HG03520 (cell line): ENCODE results near the gene SYNE1.
"Not testable (repeated sequence)": the region's sequence is repeated elsewhere in the genome, so short reads cannot be mapped to it uniquely, and the experiment has no call there.

Source experiments
- ATAC-seq: cut with Tn5 transposase; IDR thresholded peaks from one replicate; pipeline ENCODE4 v1.9.1; 2021; ENCODE audit warnings: mild to moderate bottlenecking, moderate library complexity; ENCODE audit not compliant: unreplicated experiment

Gene SYNE1

DNA sequence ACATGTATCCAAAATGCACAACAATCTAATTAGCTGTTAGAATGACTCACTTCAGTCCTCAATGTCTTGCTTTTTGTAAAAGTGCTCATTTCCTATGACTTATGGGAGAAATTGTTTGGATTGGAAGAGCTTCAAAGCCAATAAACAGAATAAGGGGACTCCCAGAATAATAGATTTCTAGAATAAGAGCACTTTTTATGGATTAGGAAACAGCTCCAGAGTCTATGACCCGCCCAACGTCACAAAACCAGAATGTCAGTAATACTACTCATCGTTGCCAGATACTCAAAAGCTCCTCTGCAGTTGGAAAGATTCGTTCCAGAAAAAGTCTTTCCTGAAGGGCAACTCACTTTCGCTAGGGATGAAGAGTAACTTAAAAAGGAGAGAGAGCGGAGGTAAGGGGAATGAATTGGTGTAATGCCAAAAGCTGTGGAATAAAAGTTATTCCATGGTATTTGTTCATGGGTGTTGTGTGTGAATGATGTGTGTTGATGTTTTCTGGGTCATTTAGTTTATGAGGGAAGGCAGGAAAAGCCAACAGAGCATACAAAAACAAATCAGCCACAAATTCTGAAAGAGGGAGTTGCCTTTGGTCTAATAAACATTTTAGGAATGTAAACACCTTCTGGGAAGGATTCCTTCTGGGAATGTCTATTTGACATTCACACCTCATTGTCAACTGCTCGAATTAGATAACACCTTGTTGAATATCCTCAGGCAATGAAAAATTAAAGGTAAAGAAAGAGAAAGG lies 64.6 kb downstream of the SYNE1 start:
- ATAC-seq = no peak

DNA sequence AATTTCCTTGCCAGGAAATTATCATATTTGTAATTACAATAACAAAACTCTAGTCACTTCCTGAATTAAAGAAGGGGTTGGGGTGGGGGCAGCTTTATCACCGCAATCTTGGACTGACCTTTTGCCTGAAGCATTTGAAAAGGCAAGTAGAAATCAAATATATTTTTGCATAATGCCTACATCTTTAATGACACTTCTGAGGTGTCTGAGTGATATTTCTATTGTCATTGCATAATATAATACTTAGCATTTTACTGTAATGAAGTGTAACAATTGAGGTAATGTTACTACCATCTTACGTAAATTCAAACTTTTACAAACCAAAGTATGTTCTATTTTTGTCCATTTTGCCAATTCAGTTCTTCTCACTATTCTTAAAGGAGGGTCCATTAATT lies 65.2 kb downstream of the SYNE1 start:
- ATAC-seq = no peak

GRCh38 chr6:152571089-152571488 lies 66.1 kb downstream of the SYNE1 start:
- no peak for ATAC-seq

DNA sequence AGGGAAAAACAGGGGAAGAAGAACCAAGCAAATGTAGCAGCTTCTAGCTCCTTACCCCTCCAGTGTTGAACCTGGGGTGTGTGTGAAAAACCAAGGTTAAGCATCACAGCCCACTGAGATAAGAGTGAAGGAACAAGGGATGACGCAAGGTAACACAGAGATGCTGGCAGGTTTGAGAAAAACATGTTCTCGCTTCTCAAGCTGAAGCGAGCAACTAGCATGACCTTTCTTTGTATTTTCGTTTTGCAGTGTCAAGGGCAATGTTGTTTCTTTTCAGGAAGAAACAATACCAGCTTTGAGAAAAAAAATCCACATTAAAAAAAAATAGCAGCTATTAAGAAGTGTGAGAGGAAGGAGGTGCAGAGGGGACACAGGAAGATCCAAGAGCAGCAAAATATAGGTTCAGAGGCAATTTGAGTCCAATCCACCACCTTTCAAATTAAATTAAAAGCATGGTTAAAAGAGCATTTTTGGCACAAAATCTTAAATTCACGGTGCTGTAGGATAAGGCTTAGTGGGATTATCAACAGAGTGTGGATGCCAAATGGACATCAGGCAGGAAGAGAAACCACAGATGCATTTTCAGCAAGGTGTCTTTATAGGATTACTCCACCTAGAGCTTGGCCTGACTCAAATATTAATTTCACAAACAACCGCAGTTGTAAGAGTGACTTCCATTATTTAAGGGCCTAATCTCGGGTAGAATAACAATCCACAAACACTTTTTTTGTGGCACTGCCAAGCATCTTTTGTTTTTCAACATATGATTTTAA lies 70.9 kb downstream of the SYNE1 start:
- ATAC-seq = no peak

GRCh38 chr6:152563177-152563576 lies 74.0 kb downstream of the SYNE1 start:
- ATAC-seq = no peak

DNA sequence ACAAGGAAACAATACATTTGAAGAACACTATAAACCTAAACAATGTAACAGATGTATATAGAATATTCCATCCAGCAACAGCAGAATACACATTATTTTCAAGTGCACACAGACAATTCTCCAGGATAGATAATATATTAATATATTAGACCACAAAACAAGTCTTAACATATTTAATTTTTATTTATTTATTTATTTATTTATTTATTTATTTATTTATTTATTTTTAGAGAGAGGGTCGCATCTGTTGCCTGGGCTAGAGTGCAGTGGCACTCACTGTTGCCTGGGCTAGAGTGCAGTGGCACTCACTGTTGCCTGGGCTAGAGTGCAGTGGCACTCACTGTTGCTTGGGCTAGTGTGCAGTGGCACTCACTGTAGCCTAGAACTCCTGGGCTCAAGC lies 78.4 kb downstream of the SYNE1 start:
- not testable (repeated sequence) for ATAC-seq

GRCh38 chr6:152557502-152557901 lies 79.7 kb downstream of the SYNE1 start:
- ATAC-seq = no peak

- ATAC-seq = no peak
Measured at GRCh38 chr6:152554851-152555250, 82.3 kb downstream of the SYNE1 start.

GRCh38 chr6:152552616-152553209 lies 84.4 kb downstream of the SYNE1 start:
- peak; percentile 91 for ATAC-seq

- ATAC-seq = no peak
Measured at GRCh38 chr6:152543519-152543918, 93.6 kb downstream of the SYNE1 start.

DNA sequence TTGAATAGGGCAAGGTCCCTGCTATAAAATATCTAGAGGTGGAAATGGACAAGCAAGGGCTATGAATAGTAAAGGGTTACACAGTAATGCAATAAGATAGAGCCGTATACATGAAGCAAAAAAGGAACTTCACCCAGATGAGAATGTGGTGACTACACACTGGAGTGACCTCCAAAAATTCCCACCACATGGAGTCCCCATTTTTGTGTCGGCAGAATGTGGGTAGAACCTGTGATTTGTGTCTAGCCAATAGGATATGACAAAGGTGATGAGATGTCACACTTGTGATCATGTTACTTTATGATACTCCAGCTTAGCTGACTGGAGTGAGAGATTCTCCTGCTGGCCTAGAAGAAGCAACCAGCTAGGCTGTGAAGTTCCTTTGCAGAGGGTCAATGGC lies 96.8 kb downstream of the SYNE1 start:
- ATAC-seq = no peak

GRCh38 chr6:152534541-152534940 lies 102.6 kb downstream of the SYNE1 start:
- ATAC-seq = no peak

GRCh38 chr6:152532556-152533422 lies 104.4 kb downstream of the SYNE1 start:
- ATAC-seq = no peak

- ATAC-seq = no peak
Measured at GRCh38 chr6:152531659-152532058, 105.5 kb downstream of the SYNE1 start.

DNA sequence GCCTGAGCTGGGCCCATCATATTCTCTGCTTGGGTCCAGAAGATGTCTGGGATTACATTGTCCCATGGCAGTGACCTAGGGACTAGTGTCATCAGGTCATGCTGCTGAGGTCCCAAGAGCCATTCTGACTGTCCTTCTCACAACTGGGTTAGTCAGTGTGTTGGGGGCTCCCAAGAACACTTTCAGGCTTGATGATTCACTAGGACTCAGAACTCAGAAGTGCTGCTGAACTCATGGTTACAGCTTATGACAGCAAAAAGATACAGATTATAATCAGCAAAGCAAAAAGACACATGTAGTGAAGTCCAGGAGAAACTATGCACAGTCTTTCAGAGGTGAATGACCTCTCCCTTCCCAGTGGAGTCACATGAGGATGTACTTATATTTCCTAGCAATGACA lies 107.8 kb downstream of the SYNE1 start:
- ATAC-seq = no peak

DNA sequence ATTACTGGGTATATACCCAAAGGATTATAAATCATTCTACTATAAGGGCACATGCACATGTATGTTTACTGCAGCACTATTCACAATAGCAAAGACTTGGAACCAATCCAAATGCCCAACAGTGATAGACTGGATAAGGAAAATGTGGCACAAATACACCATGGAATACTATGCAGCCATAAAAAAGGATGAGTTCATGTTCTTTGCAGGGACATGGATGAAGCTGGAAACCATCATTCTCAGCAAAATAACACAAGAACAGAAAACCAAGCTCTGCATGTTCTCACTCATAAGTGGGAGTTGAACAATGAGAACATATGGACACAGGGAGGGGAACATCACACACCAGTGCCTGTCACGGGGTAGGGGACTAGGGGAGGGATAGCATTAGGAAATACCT lies 123.0 kb downstream of the SYNE1 start:
- ATAC-seq = not testable (repeated sequence)

DNA sequence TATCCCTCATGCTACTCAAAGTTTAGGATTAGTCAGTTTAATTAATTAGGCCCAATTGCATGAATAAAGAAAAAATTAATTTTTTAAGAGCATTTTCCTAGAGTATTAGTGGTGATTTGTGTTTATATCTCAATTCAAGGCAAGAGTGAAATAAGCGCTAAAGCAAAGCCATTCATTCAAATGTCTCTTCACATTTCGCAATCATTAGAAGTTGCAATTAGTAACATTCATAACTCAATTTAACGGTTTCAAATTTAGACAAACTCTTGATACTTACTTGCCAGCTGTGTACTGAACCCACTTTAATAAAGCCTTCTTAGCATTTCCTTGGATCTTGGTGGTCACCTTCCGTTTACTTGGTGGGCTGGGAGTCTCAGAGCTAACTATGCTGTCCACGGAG lies 127.2 kb downstream of the SYNE1 start:
- ATAC-seq = no peak

DNA sequence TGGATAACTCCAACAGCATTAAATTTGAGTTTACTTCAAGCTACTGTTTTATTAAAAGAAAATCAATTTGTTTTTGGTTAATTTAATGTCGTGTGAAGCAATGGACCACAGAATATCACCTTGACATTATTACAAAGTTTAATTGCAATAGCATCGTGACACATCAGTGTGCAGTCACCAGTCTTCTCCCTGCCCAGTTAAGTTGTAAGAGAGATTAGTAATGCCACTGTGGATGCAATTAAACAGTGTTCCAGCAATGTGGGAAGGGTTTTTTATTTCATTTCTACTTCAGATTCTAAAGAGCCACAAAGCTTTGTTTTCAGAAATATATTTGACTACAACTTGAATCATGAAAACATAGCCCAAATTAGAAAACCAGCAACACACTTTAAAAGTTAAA lies 128.7 kb downstream of the SYNE1 start:
- ATAC-seq = no peak

GRCh38 chr6:152503546-152503945 lies 133.6 kb downstream of the SYNE1 start:
- ATAC-seq = no peak

DNA sequence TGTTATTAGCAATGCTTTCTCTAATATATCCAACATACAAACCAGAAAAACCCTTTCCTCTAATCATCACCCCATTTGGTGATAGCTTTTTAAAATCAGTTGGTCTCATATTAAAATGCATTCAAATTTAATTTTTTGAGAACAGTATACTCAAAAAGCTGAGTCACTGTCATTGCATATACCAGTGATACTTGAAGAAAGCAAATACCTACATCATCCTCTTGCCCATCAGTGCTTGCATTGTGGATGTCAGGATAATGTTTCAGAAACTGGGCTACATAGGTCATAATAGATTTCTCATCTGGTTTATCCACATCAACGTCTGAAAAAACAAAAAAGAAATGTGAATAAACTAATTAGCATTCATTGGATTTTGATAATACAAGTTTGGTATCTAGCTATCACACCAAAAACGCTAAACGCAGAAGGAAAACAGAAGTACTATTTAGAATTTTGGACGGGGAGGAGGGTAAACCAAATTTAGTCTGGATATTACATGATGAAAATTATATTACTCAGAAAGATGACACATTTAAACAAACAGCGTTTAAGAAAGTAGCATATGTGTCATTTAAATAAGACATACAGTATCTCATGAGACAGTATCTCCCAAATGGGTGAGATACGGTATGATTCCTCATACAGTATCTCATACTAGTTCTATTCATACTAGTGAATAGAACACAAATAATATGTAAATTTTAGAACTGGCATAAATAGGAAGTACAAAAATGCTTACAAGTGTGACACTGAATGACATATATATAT lies 134.6 kb downstream of the SYNE1 start:
- ATAC-seq = no peak
